Suprapubic skin (tissue), 4 donors: Measurements from ENCODE around the gene EFEMP2. TPM values are rescaled to one million over a fixed set of nuclear protein-coding genes. Genes with fewer than 3 reads are reported as not detected.

ENCODE experiments used
- DNase-seq, 2 donors: peaks; one replicate each; pipeline ENCODE4 v3.0.0-alpha.2; 2019; ENCODE audit warnings: low spot score in 2 of 2
- H3K27ac ChIP-seq: fragments of 200-600 bp; sonication (generic); one replicate; pipeline ENCODE4 v1.5.1; 2019
- H3K27me3 ChIP-seq: fragments of 200-600 bp; sonication (generic); one replicate; pipeline ENCODE4 v1.5.1; 2019
- H3K36me3 ChIP-seq: fragments of 200-600 bp; sonication (generic); one replicate; pipeline ENCODE4 v1.5.1; 2019
- H3K4me1 ChIP-seq: fragments of 200-600 bp; sonication (generic); one replicate; pipeline ENCODE4 v1.5.1; 2019
- H3K4me3 ChIP-seq: fragments of 200-600 bp; sonication (generic); one replicate; pipeline ENCODE4 v1.5.1; 2019; ENCODE audit warnings: mild to moderate bottlenecking
- H3K9me3 ChIP-seq: fragments of 200-600 bp; sonication (generic); one replicate; pipeline ENCODE4 v1.5.1; 2019
- EP300 ChIP-seq: sonication (generic); formaldehyde crosslinking; IDR thresholded peaks from one replicate; pipeline ENCODE4 v1.6.1; 2017; ENCODE audit warnings: antibody characterized with exemption
- POLR2A ChIP-seq, 2 donors: fragments of 450-650 bp; IDR thresholded peaks; one replicate each; pipeline ENCODE4 v1.6.1; 2017; ENCODE audit warnings: antibody characterized with exemption in 2 of 2, mild to moderate bottlenecking in 2 of 2, moderate library complexity in 2 of 2
- POLR2AphosphoS5 ChIP-seq, 3 donors: sonication (generic); formaldehyde crosslinking; IDR thresholded peaks; one replicate each; pipeline ENCODE4 v1.6.1; 2017; ENCODE audit warnings: antibody characterized with exemption in 3 of 3
- WGBS: methylation state at CpG from one replicate; pipeline ENCODE4 v1.1.5; 2018; 5-methylcytosine and 5-hydroxymethylcytosine counted together
- total RNA-seq, 4 donors: library from RNA; depleted of rRNA; stranded (reverse); fragments of >200 nt; gene quantifications; one replicate each; pipeline ENCODE4 v1.1.0, GENCODE V29; 2016
- TF ChIP-seq, protein P1 (sequence below), 2 donors: fragments of 200-600 bp in 1 of 2; fragments of 450-650 bp in 1 of 2; sonication (generic) in 1 of 2; IDR thresholded peaks; one replicate each; pipeline ENCODE4 v1.5.1; 2016 to 2019; ENCODE audit warnings: antibody characterized with exemption in 2 of 2, mild to moderate bottlenecking in 1 of 2, moderate library complexity in 1 of 2

Gene EFEMP2
- total RNA-seq, 4 donors from 2014 or later: 7.3 to 22.0 (median 13.0) TPM

DNA sequence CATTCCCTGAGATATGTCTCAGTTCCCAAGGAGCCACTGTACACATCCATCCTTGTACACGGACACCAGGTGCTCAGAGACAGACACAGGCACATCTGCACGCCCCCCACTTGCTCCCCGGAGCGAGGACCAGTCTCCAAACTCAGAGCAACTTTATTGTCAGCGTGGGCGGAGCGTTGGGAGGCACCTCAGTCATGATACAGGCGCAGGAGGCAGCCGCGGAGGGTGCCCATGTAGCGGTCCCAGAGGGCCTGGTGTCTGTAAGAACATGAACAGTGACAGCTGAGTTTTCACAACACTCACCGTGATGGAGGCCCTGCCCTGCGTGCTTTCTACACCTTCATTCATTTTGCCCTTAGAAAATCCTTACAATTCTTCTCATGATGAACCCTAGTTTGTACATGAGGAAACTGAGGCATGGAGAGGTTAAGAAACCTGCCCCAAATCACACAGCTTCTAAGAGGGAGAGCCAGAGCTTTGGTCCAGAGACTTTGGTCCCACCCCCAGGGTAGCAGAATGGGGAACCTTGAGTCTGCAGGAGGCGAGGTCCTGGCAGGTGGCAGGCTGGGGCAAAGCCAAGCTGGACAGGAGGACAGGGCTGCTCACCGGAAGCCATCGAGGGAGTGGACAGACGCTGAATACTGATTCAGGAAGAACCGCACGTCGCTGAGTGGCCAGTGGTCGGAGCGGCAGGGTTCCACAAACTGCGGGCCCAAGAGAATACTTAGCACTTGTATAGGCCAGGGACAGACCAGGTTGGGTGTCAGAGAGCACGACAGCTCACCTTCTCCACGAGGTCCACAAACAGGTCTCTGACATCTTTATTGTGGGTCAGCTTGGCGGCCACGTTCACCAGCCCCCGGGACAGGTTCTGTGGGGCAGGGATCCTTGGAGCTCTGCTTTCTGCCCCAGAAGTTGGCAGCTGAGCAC lies 11.5 kb upstream of the EFEMP2 start:
- Histone ChIP-seq H3K27ac (no peak overlapping the region), H3K36me3 (peaks cover 33% of the 10 kb centered on the region), H3K9me3 (no peaks in the 10 kb centered on the region), H3K4me1 (peaks cover 19% of the 10 kb centered on the region), H3K4me3 (no peak overlapping the region), H3K27me3 (no peaks in the 10 kb centered on the region)
- DNase-seq: peak in 1 of 2 donors; percentile 62
- no peak for TF ChIP-seq POLR2AphosphoS5 (IDR thresholded peaks at IDR 0.05)
- TF ChIP-seq EP300: no peak
- TF ChIP-seq, protein P1, sequence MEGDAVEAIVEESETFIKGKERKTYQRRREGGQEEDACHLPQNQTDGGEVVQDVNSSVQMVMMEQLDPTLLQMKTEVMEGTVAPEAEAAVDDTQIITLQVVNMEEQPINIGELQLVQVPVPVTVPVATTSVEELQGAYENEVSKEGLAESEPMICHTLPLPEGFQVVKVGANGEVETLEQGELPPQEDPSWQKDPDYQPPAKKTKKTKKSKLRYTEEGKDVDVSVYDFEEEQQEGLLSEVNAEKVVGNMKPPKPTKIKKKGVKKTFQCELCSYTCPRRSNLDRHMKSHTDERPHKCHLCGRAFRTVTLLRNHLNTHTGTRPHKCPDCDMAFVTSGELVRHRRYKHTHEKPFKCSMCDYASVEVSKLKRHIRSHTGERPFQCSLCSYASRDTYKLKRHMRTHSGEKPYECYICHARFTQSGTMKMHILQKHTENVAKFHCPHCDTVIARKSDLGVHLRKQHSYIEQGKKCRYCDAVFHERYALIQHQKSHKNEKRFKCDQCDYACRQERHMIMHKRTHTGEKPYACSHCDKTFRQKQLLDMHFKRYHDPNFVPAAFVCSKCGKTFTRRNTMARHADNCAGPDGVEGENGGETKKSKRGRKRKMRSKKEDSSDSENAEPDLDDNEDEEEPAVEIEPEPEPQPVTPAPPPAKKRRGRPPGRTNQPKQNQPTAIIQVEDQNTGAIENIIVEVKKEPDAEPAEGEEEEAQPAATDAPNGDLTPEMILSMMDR (IDR thresholded peaks at IDR 0.05): no peak
- TF ChIP-seq POLR2A (IDR thresholded peaks at IDR 0.05): no peak
- WGBS: 80% methylated on average over 20 of the region's 28 CpGs

- peaks cover 15% of the 10 kb centered on the region for H3K4me1 ChIP-seq
- TF ChIP-seq EP300 (no peak), POLR2AphosphoS5 (IDR thresholded peaks at IDR 0.05) (no peak), POLR2A (IDR thresholded peaks at IDR 0.05) (no peak)
- TF ChIP-seq, protein P1 (IDR thresholded peaks at IDR 0.05): no peak
- H3K9me3 ChIP-seq: no peaks in the 10 kb centered on the region
- no peaks in the 10 kb centered on the region for H3K27me3 ChIP-seq
- H3K36me3 ChIP-seq: peaks cover 33% of the 10 kb centered on the region
- WGBS: 98% methylated on average over 11 of the region's 13 CpGs
- DNase-seq: no peak
- H3K4me3 ChIP-seq: no peak overlapping the region
- H3K27ac ChIP-seq: no peak overlapping the region
Measured at GRCh38 chr11:65883058-65883761, 10.6 kb upstream of the EFEMP2 start.

GRCh38 chr11:65882120-65883057 lies 9.8 kb upstream of the EFEMP2 start:
- H3K4me1 ChIP-seq: peaks cover 9% of the 10 kb centered on the region
- 91% methylated on average over 10 of the region's 30 CpGs for WGBS
- no peak for TF ChIP-seq POLR2A (IDR thresholded peaks at IDR 0.05)
- TF ChIP-seq, protein P1 (IDR thresholded peaks at IDR 0.05): no peak
- no peak for TF ChIP-seq EP300
- no peak overlapping the region for H3K27ac ChIP-seq
- DNase-seq: no peak
- peaks cover 33% of the 10 kb centered on the region for H3K36me3 ChIP-seq
- H3K9me3 ChIP-seq: no peaks in the 10 kb centered on the region
- no peak overlapping the region for H3K4me3 ChIP-seq
- H3K27me3 ChIP-seq: no peaks in the 10 kb centered on the region

- no peak for DNase-seq
- Histone ChIP-seq H3K36me3 (peaks cover 33% of the 10 kb centered on the region), H3K4me1 (peaks cover 3% of the 10 kb centered on the region), H3K27me3 (no peaks in the 10 kb centered on the region), H3K27ac (no peak overlapping the region), H3K4me3 (no peak overlapping the region), H3K9me3 (no peaks in the 10 kb centered on the region)
- TF ChIP-seq, protein P1 (IDR thresholded peaks at IDR 0.05): no peak
- TF ChIP-seq EP300 (no peak), POLR2AphosphoS5 (IDR thresholded peaks at IDR 0.05) (no peak), POLR2A (IDR thresholded peaks at IDR 0.05) (no peak)
- 87% methylated on average over 4 of the region's 7 CpGs for WGBS
Measured at GRCh38 chr11:65880844-65881421, 8.3 kb upstream of the EFEMP2 start.
